ENCODE results near the gene JAKMIP1. TPM values are rescaled to one million over a fixed set of nuclear protein-coding genes. Genes with fewer than 3 reads are reported as not detected.

The JAKMIP1 gene
- total and polyA plus RNA-seq, 4 donors, result 0.08 to 0.46 (median 0.22) TPM

DNA sequence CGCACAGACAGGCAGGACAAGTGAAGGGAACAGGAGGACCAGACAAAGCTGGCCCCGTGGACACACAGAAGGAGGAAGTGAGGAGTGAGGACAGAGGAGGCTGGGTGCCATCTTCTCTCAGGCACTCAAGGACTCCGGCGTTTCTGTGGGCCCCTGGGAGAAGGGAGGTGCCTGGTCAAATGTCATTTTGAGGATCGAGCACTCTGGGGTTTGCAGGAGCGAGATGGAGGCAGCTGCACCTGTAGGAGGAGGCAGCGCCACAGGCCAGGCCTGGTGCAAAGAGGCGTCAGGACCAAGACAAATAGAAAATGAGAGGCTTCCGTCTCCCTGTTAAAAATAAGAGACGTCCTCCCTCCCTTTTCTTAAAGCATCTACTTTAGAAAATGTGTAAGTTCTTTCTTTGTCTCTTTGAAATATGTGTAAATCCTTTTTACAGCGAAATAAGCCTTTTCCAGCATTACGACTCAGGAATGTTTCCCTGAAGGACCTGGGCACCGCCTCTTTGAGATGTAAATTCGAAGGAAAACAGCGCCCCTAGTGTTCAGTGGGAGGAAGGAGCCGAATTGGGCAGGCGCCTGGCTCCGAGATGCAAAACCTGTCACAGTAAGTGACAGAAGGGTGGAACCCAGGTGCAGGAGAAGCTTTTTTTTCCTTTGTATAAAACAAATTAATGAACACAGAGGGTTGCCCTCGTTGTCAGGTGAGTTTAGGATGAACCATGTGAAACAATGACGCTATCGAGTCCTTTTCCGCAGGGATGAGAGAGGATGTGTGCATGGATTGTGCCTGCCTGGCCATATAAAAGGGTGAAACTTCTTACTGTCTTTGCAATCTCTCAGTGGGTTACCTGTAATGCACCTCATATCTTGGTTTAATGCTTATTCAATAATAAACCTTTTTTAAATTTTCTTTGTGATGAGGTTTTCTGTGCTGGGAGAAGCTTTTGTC is 180.8 kb downstream of the JAKMIP1 start:
- ATAC-seq (ENCODE audit: insufficient read depth, low FRiP score) (no peak), DNase-seq (peak; percentile 47 to 68 (median 64))
- WGBS, 2 donors, result 35 to 38% methylated on average over 22 of the region's 22 CpGs
- Histone ChIP-seq H3K9ac (ENCODE audit: insufficient read depth in 1 of 2, low read length in 2 of 2) (no peak overlapping the region), H3K36me3 (ENCODE audit: control insufficient read depth in 4 of 4, insufficient read depth in 4 of 4, low read length in 4 of 4) (no peaks in the 10 kb centered on the region), H3K27ac (ENCODE audit: low read depth in 1 of 2, low read length in 1 of 2) (no peak overlapping the region), H3K27me3 (ENCODE audit: control insufficient read depth in 3 of 3, insufficient read depth in 3 of 3, low read length in 2 of 3) (peaks cover 0 to 8% (median 0%) of the 10 kb centered on the region in 3 donors), H3K4me1 (ENCODE audit: control insufficient read depth in 5 of 5, insufficient read depth in 5 of 5, low read length in 5 of 5) (no peaks in the 10 kb centered on the region), H3K4me3 (no peak overlapping the region), H3K9me3 (ENCODE audit: control insufficient read depth in 4 of 4, insufficient read depth in 3 of 4, low read length in 3 of 4) (no peaks in the 10 kb centered on the region)
- TF ChIP-seq, protein P1, sequence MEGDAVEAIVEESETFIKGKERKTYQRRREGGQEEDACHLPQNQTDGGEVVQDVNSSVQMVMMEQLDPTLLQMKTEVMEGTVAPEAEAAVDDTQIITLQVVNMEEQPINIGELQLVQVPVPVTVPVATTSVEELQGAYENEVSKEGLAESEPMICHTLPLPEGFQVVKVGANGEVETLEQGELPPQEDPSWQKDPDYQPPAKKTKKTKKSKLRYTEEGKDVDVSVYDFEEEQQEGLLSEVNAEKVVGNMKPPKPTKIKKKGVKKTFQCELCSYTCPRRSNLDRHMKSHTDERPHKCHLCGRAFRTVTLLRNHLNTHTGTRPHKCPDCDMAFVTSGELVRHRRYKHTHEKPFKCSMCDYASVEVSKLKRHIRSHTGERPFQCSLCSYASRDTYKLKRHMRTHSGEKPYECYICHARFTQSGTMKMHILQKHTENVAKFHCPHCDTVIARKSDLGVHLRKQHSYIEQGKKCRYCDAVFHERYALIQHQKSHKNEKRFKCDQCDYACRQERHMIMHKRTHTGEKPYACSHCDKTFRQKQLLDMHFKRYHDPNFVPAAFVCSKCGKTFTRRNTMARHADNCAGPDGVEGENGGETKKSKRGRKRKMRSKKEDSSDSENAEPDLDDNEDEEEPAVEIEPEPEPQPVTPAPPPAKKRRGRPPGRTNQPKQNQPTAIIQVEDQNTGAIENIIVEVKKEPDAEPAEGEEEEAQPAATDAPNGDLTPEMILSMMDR (IDR thresholded peaks at IDR 0.05; ENCODE audit: control extremely low read depth, extremely low read depth), result peak; percentile 47

GRCh38 chr4:6018331-6018730 is 182.0 kb downstream of the JAKMIP1 start, which contains the start of gene C4orf50:
C4orf50 (minus strand) TSS chr4:6018431.
- DNase-seq (no peak), ATAC-seq (ENCODE audit: insufficient read depth, low FRiP score) (no peak)
- no peak within 1 kb of the TSS for H3K27ac ChIP-seq (ENCODE audit: low read depth in 1 of 2, low read length in 1 of 2)
- H3K4me3 ChIP-seq, result no peak within 1 kb of the TSS
- no peaks in the 10 kb centered on the region for H3K36me3 ChIP-seq (ENCODE audit: control insufficient read depth in 4 of 4, insufficient read depth in 4 of 4, low read length in 4 of 4)
- no peak within 1 kb of the TSS for H3K9ac ChIP-seq (ENCODE audit: insufficient read depth in 1 of 2, low read length in 2 of 2)
- WGBS, 2 donors, result 73 to 79% methylated on average over 8 of the region's 8 CpGs
- TF ChIP-seq, protein P1 (IDR thresholded peaks at IDR 0.05; ENCODE audit: control extremely low read depth, extremely low read depth), result no peak
- peaks cover 0 to 8% (median 0%) of the 10 kb centered on the region in 3 donors for H3K27me3 ChIP-seq (ENCODE audit: control insufficient read depth in 3 of 3, insufficient read depth in 3 of 3, low read length in 2 of 3)
- H3K4me1 ChIP-seq (ENCODE audit: control insufficient read depth in 5 of 5, insufficient read depth in 5 of 5, low read length in 5 of 5), result no peaks in the 10 kb centered on the region
- no peaks in the 10 kb centered on the region for H3K9me3 ChIP-seq (ENCODE audit: control insufficient read depth in 4 of 4, insufficient read depth in 3 of 4, low read length in 3 of 4)

DNA sequence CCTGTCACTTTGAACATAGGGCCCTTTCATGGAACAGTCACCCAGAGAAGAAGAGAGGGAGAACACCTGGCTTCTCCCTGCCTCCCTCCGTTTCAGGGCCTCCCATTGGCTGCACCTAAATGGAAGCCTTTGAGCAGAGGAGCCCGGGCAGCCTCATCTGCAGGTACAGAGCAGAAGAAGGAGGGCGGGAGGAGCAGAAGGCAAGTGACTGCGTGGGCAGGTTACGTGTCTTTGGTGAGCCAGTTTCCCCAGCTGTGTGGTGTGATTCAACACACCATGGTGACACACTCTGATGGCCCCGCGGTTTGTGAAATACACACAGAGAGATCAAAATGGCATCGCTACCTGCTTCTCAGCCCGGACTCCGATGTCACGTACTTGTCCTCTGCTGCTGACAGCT is 182.5 kb downstream of the JAKMIP1 start:
- WGBS, 2 donors, result 87 to 93% methylated on average over 11 of the region's 11 CpGs
- H3K4me3 ChIP-seq, result no peak overlapping the region
- TF ChIP-seq, protein P1 (IDR thresholded peaks at IDR 0.05; ENCODE audit: control extremely low read depth, extremely low read depth), result no peak
- H3K9ac ChIP-seq (ENCODE audit: insufficient read depth in 1 of 2, low read length in 2 of 2), result no peak overlapping the region
- no peaks in the 10 kb centered on the region for H3K36me3 ChIP-seq (ENCODE audit: control insufficient read depth in 4 of 4, insufficient read depth in 4 of 4, low read length in 4 of 4)
- peaks cover 0 to 8% (median 0%) of the 10 kb centered on the region in 3 donors for H3K27me3 ChIP-seq (ENCODE audit: control insufficient read depth in 3 of 3, insufficient read depth in 3 of 3, low read length in 2 of 3)
- no peaks in the 10 kb centered on the region for H3K4me1 ChIP-seq (ENCODE audit: control insufficient read depth in 5 of 5, insufficient read depth in 5 of 5, low read length in 5 of 5)
- no peak overlapping the region for H3K27ac ChIP-seq (ENCODE audit: low read depth in 1 of 2, low read length in 1 of 2)
- H3K9me3 ChIP-seq (ENCODE audit: control insufficient read depth in 4 of 4, insufficient read depth in 3 of 4, low read length in 3 of 4), result no peaks in the 10 kb centered on the region
- DNase-seq (no peak), ATAC-seq (ENCODE audit: insufficient read depth, low FRiP score) (no peak)
